HepG2 (cell line): ENCODE results near the gene NALCN.

Experiments used
- CEBPZ ChIP-seq: IDR thresholded peaks from 2 replicates; pipeline ENCODE4 v1.6.1; 2012; ENCODE audit warnings: low read length, improper control_type of control experiment
- MBNL3 ChIP-seq: fragments of 250-450 bp; sonication (Bioruptor Pico); conservative IDR thresholded peaks from 2 replicates; pipeline ENCODE4 v1.8.0; 2022; ENCODE audit warnings: mild to moderate bottlenecking, inconsistent platforms
- PCBP1 ChIP-seq: fragments of 200-400 bp; formaldehyde crosslinking; IDR thresholded peaks from 2 replicates; pipeline ENCODE4 v1.6.1; 2017; ENCODE audit warnings: mild to moderate bottlenecking, low read depth, low read length, borderline replicate concordance
- ZBTB49 ChIP-seq: sonication (generic); formaldehyde crosslinking; IDR thresholded peaks from 2 replicates; pipeline ENCODE4 v1.4.0; 2020; ENCODE audit warnings: missing genetic modification reagents, borderline replicate concordance
- ZNF564 ChIP-seq: sonication (generic); formaldehyde crosslinking; IDR thresholded peaks from 2 replicates; pipeline ENCODE4 v1.8.1; 2023; ENCODE audit warnings: mild to moderate bottlenecking, missing genetic modification reagents

DNA sequence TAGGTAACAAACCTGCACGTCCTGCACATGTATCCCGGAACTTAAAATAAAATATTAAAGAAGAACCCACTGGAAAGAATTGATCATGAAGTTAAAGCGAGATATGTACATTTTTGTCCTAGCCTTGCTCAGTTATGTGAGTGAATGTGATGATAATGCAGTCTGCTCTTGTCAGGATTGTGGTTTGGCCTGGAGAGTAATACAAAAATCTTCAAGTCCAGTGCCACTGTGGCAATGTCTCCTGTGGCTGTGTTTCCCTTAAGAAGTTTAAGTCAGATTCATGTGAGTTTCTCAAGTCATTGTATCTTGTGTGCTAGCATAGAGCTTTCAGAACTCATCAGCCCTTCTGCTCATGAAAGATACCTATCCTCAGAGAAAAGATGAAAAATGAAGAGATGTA, 18.2 kb upstream of the NALCN start:
- TF ChIP-seq PCBP1 (no peak), ZBTB49 (CRISPR knock-in tag) (no peak), ZNF564 (no peak), MBNL3 (CRISPR knock-in tag) (no peak), CEBPZ (no peak)
